Activated T-cell treated with anti-CD3 and anti-CD28 coated beads, Interleukin-2, amount 50 U/mL, for 72 hours (primary cell): ENCODE data around the gene HCFC2. TPM values are rescaled to one million over a fixed set of nuclear protein-coding genes. Genes with fewer than 3 reads are reported as not detected.

ENCODE experiments used
- ATAC-seq, 2 donors: fragments of 150-1000 bp; cut with Tn5 transposase; replicated peaks in 1 of 2; 2 replicates each; pipeline ENCODE4 v1.10.0; 2021; ENCODE audit warnings: moderate library complexity in 2 of 2, mild to moderate bottlenecking in 1 of 2
- DNase-seq, 2 donors: peaks; one replicate each; pipeline ENCODE4 v3.0.0; 2021 to 2022; ENCODE audit warnings: mixed read lengths in 1 of 2
- H3K27ac Mint-ChIP-seq: one replicate; pipeline ENCODE4 v1.8.0; 2022; ENCODE audit warnings: mild to moderate bottlenecking, moderate library complexity, mixed read lengths
- H3K27me3 Mint-ChIP-seq: one replicate; pipeline ENCODE4 v1.8.0; 2022; ENCODE audit warnings: low read depth, mixed read lengths
- H3K36me3 Mint-ChIP-seq, 2 donors: one replicate each; pipeline ENCODE4 v1.8.0; 2022; ENCODE audit warnings: mixed read lengths in 2 of 2, mild to moderate bottlenecking in 1 of 2; ENCODE audit not compliant: insufficient read depth in 2 of 2
- H3K4me1 Mint-ChIP-seq: one replicate; pipeline ENCODE4 v1.8.0; 2022; ENCODE audit warnings: low read depth, mixed read lengths
- H3K4me3 Mint-ChIP-seq, 2 donors: one replicate each; pipeline ENCODE4 v1.8.0; 2022; ENCODE audit warnings: mild to moderate bottlenecking in 2 of 2, mixed read lengths in 2 of 2, moderate library complexity in 2 of 2
- H3K9me3 Mint-ChIP-seq, 2 donors: one replicate each; pipeline ENCODE4 v1.8.0; 2022; ENCODE audit warnings: mixed read lengths in 2 of 2
- total RNA-seq, 2 donors: library from RNA; stranded (reverse); gene quantifications; one replicate each; pipeline ENCODE4 v1.2.3, GENCODE V29; 2022

The HCFC2 gene
- total RNA-seq, 2 donors from 2014 or later: 11.0 TPM

DNA sequence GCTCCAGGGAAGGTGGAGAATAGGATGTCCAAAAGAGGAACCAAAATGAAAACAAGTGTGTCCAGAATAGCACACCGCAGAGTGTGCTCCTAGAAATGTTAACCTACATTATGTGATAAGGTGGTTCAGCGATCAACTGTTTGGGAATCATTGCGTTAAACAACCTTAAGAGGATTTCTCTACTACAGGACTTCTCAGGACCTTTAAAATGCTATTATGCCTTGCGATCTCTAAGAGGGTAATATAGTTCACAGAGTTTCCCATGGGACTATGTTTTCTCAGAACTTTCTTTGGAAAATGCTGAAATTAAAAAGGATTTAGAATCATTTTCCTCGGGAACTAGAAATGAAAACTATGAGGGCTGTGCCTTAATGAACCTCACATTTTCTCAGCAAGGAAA lies 16.2 kb upstream of the HCFC2 start:
- Mint-ChIP-seq H3K36me3 (no peaks in the 10 kb centered on the region), H3K27ac (no peak overlapping the region), H3K9me3 (no peaks in the 10 kb centered on the region), H3K4me3 (no peak overlapping the region), H3K27me3 (peaks cover 38% of the 10 kb centered on the region), H3K4me1 (peaks cover 9% of the 10 kb centered on the region)
- DNase-seq (no peak), ATAC-seq (no peak)

- H3K4me3 Mint-ChIP-seq: no peak overlapping the region
- peaks cover 41% of the 10 kb centered on the region for H3K27me3 Mint-ChIP-seq
- no peaks in the 10 kb centered on the region for H3K9me3 Mint-ChIP-seq
- no peak overlapping the region for H3K27ac Mint-ChIP-seq
- H3K36me3 Mint-ChIP-seq: no peaks in the 10 kb centered on the region
- DNase-seq (no peak), ATAC-seq (no peak)
- H3K4me1 Mint-ChIP-seq: peaks cover 9% of the 10 kb centered on the region
These were observed 15.5 kb upstream of the HCFC2 start for GRCh38 chr12:104048811-104049210.

GRCh38 chr12:104049278-104049902 lies 14.9 kb upstream of the HCFC2 start:
- H3K27ac Mint-ChIP-seq: no peak overlapping the region

DNA sequence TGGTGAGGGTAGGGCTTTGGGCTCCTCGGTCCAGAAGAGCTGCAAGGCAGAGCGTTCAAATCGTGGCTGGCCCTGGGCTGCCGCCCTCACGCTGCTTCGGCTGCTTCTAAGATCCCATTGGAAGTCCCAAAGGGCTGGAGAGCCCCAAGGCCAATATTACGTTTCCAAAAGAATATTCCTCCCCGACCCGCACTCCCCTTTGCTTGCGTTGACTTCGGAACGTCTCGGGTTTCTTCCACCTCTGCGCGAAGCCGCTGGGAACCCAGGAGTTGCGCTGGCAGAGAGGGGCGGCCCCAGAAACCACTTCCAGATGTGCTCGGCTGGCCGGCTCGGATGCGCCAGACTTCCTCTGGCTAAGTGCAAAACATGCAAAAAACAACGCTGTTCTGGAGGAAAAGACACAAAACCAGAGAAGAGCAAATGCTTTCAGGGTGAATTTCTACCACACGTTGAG lies 14.4 kb upstream of the HCFC2 start, which contains the start of gene GLT8D2:
TSS of gene GLT8D2 (minus strand) at position 285 of the 454 bp plus-strand sequence. CDS start 30,539 bp downstream, outside the sequence.
- no peaks in the 10 kb centered on the region for H3K36me3 Mint-ChIP-seq
- peaks cover 41% of the 10 kb centered on the region for H3K27me3 Mint-ChIP-seq
- DNase-seq: peak in 1 of 2 donors; percentile 12
- peaks cover 9% of the 10 kb centered on the region for H3K4me1 Mint-ChIP-seq
- H3K4me3 Mint-ChIP-seq: peak within 1 kb of the TSS; percentile 65 to 76
- no peak within 1 kb of the TSS for H3K27ac Mint-ChIP-seq
- no peaks in the 10 kb centered on the region for H3K9me3 Mint-ChIP-seq
- ATAC-seq: peak in 1 of 2 donors; percentile 25

More at GRCh38 chr12:104049278-104049902, 14.9 kb upstream of the HCFC2 start:
- no peak for DNase-seq
- peak overlapping the region; percentile 65 to 76 for H3K4me3 Mint-ChIP-seq
- H3K36me3 Mint-ChIP-seq: no peaks in the 10 kb centered on the region
- no peaks in the 10 kb centered on the region for H3K9me3 Mint-ChIP-seq
- H3K27me3 Mint-ChIP-seq: peaks cover 41% of the 10 kb centered on the region
- H3K4me1 Mint-ChIP-seq: peaks cover 9% of the 10 kb centered on the region
- ATAC-seq: no peak

DNA sequence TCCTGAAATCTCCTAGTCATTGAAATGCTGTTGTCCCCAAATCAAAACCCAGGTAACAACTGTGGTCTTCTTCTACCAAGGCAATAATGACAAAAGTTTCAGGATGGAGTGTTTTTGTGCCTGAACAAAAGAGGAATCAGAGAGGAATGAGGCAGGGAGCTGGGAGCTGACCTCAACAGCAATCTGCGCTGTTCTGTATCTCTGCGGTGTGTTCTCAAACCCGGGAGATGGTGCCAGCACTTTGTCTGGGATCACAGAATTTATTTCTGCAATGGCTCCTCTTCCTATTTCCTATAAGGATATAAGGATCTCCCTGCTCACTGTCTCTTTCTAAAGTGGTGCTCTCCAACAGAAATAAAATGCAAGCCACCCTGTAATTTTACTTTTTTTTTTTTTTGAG lies 13.9 kb upstream of the HCFC2 start:
- H3K9me3 Mint-ChIP-seq: no peaks in the 10 kb centered on the region
- H3K36me3 Mint-ChIP-seq: no peaks in the 10 kb centered on the region
- peak overlapping the region; percentile 65 to 76 for H3K4me3 Mint-ChIP-seq
- no peak overlapping the region for H3K27ac Mint-ChIP-seq
- H3K27me3 Mint-ChIP-seq: peaks cover 41% of the 10 kb centered on the region
- H3K4me1 Mint-ChIP-seq: peaks cover 9% of the 10 kb centered on the region
- DNase-seq (no peak), ATAC-seq (no peak)

DNA sequence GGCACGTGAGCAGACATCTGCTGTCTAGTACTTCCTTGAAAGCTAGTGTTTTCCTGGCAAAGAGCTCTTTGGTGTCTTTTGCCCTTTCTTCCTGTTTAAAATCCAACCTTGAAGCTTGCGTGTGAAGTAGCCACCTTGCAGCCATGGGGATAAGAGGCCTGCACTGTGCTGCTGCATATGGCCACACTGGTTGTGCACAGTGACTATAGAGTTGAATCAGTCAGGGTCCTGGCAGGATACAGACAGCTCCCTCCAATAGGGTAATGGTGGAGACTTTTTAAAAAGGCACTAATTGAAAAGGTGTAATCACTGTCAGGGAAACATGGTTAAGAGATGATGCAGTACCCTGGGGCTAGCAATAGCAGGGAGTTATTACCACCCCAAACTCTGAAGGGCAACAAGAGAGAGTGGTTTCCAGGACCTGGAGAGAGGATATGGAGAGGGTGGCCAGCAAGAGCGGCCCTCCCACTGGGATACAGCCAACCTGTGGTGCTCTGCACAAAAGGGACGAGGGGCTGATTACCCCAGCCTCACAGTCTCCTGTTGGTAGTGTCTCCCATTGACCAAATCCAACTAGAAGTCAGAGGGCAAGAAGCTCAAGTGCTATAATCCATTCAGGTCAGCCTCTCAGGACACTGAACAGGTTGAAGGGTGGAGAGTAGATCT lies 9.5 kb upstream of the HCFC2 start:
- Mint-ChIP-seq H3K4me3 (no peak overlapping the region), H3K36me3 (no peaks in the 10 kb centered on the region), H3K9me3 (no peaks in the 10 kb centered on the region), H3K4me1 (peaks cover 7% of the 10 kb centered on the region), H3K27me3 (peaks cover 40% of the 10 kb centered on the region), H3K27ac (no peak overlapping the region)
- ATAC-seq: no peak
- DNase-seq: no peak

DNA sequence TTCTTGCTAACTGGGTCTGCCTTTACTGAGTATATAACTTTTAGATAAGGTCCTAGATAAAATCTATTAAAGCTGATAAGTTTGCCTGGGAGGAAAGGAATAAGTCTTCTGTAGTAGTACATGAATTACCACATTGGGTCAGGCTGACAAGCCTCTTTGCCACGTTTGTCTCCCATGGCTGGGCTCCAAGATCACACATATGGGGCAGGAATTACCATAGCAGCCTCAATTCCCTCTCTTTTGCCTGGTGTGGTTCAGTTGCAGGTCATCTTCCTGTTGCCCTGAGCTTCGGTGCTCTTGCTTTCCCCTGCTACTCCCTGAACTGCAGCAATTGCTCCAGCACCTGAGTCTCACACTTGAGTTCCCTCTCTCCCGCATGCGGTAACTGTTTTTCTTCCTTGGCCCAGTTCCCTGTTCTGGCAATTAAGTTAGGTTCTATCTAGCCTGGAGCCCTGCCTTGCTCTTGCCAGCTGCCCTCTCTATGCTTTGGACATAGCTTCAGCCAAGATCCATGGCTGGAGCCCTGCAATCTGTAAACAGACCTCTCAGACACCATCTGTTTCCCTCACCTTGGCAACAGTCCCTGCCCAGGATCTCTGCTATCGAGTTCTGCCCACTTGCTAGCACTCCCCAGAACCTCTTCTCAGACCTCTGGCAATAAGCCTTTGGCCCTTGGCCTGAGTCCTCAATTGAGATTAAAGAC lies 8.5 kb upstream of the HCFC2 start:
- ATAC-seq (no peak), DNase-seq (no peak)
- H3K9me3 Mint-ChIP-seq: no peaks in the 10 kb centered on the region
- H3K36me3 Mint-ChIP-seq: no peaks in the 10 kb centered on the region
- no peak overlapping the region for H3K4me3 Mint-ChIP-seq
- H3K27me3 Mint-ChIP-seq: peaks cover 42% of the 10 kb centered on the region
- H3K4me1 Mint-ChIP-seq: no peaks in the 10 kb centered on the region
- H3K27ac Mint-ChIP-seq: no peak overlapping the region

DNA sequence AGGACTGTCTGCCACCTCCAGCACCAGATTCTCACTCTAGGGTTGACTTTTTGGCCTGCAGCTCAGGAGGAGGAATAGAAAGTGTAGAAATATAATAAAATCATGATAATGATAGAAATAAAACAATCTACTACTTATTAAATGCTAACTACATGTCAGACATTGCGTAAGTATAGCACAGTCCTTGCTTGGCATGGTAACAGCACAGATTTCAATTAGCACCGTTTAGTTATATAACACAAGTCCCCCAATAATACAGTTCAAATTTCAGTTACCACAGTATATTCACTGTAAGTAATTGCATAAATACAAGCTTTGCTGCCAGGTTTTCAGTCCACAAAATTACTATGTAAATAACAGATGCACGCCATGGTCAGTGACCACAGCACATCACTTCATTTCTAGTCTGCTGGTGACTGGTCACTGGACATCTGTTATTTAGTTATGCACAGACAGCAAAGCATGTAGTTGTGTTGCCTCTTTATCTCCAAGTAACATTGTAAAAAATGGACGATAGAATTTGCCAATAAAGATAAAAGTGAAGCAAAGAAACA lies 7.8 kb upstream of the HCFC2 start:
- H3K4me1 Mint-ChIP-seq: no peaks in the 10 kb centered on the region
- H3K36me3 Mint-ChIP-seq: no peaks in the 10 kb centered on the region
- no peaks in the 10 kb centered on the region for H3K9me3 Mint-ChIP-seq
- no peak for ATAC-seq
- H3K27me3 Mint-ChIP-seq: peaks cover 46% of the 10 kb centered on the region
- H3K27ac Mint-ChIP-seq: no peak overlapping the region
- DNase-seq: no peak
- no peak overlapping the region for H3K4me3 Mint-ChIP-seq

DNA sequence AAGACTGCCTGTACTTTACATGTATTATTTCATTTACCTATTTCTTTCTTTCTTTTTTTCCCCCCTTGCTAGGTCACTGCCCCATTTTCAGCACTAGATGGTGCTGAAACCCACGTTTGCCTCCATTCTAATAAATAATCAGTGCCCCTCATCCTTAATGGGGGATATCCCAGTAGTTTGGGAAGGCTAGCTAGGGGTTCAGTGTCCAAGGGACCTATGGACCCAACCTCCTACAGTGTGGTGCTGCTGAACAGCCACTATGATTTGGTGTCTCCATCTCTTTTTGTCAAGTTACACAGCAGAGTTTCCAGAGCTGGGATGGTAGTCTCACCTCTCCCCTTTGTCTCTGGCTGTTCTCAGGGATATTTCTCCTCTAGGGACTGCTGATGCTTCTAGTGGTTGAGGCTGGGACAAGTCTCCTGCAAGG lies 6.5 kb upstream of the HCFC2 start:
- Mint-ChIP-seq H3K27me3 (peaks cover 45% of the 10 kb centered on the region), H3K4me1 (no peaks in the 10 kb centered on the region)
- no peak for DNase-seq

DNA sequence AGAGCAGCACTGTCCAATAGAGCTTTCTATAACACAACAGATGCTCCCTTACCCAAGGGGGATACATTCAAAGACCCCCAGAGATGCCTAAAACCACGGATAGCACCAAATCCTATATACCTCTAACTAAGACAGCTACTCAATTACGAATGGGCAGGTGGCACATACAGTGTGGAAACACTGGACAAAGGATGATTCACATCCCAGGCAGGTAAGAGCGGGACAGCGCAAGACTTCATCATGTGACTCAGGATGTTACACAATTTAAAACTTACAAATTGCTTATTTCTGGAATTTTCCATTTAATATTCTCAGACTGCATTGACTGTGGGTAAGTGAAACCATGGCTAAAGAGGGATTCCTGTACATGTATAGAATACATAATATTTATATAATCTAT lies 5.5 kb upstream of the HCFC2 start:
- H3K36me3 Mint-ChIP-seq: no peaks in the 10 kb centered on the region
- no peak for ATAC-seq
- no peak for DNase-seq
- no peaks in the 10 kb centered on the region for H3K9me3 Mint-ChIP-seq
- H3K27me3 Mint-ChIP-seq: peaks cover 38% of the 10 kb centered on the region
- H3K4me3 Mint-ChIP-seq: no peak overlapping the region
- no peak overlapping the region for H3K27ac Mint-ChIP-seq
- H3K4me1 Mint-ChIP-seq: peaks cover 5% of the 10 kb centered on the region

More for the DNA sequence above, 6.5 kb upstream of the HCFC2 start:
- peak in 1 of 2 donors; percentile 34 for ATAC-seq
- Mint-ChIP-seq H3K4me3 (no peak overlapping the region), H3K27ac (no peak overlapping the region), H3K9me3 (no peaks in the 10 kb centered on the region), H3K36me3 (no peaks in the 10 kb centered on the region)

- Mint-ChIP-seq H3K27ac (no peak overlapping the region), H3K4me3 (no peak overlapping the region), H3K9me3 (no peaks in the 10 kb centered on the region), H3K4me1 (peaks cover 6% of the 10 kb centered on the region), H3K27me3 (peaks cover 38% of the 10 kb centered on the region), H3K36me3 (no peaks in the 10 kb centered on the region)
- DNase-seq (no peak), ATAC-seq (no peak)
These were observed 4.4 kb upstream of the HCFC2 start for GRCh38 chr12:104059963-104060362.

DNA sequence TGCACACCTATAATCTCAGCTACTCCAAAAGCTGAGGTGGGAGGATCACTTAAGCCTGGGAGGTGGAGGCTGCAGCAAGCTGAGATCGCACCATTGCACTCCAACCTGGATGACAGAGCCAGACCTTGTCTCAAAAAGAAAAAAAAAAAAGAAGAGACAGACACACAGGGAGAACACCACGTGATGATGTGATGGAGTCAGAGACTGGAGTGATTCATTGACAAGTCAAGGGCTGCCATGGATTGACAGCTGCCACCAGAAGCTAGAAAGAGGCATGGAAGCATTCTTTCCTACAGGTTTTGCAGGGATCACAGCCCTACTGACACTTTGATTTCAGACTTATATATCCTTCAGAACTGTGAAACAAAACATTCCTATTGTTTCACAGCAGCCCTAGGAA lies 3.5 kb upstream of the HCFC2 start:
- ATAC-seq (no peak), DNase-seq (no peak)
- peaks cover 14% of the 10 kb centered on the region for H3K4me1 Mint-ChIP-seq
- no peaks in the 10 kb centered on the region for H3K36me3 Mint-ChIP-seq
- H3K27me3 Mint-ChIP-seq: peaks cover 38% of the 10 kb centered on the region
- H3K4me3 Mint-ChIP-seq: no peak overlapping the region
- no peak overlapping the region for H3K27ac Mint-ChIP-seq
- H3K9me3 Mint-ChIP-seq: no peaks in the 10 kb centered on the region

DNA sequence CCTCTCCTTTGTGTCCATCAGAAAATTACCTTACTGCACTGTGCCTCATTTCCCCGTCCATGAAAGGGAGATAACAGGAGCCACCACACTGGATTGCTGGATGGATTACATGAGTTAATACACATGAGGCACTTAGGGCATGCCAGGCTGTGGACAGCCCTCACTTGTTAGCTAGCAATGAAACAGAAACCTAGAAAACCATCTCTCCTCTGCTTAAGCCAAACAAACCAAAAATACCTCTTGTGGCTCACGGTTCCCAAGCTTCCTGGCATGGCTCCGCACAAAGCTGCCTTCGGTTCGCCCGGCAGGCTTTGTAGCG lies 660 bp upstream of the HCFC2 start:
- Mint-ChIP-seq H3K27me3 (peaks cover 31% of the 10 kb centered on the region), H3K9me3 (no peaks in the 10 kb centered on the region), H3K27ac (no peak overlapping the region), H3K36me3 (no peaks in the 10 kb centered on the region), H3K4me1 (peaks cover 21% of the 10 kb centered on the region), H3K4me3 (peak overlapping the region; percentile 78 to 98)
- ATAC-seq (peak; percentile 14 to 22), DNase-seq (no peak)
